Bronchial epithelial cell (primary cell): Measurements from ENCODE around the gene SELPLG. TPM values are rescaled to one million over a fixed set of nuclear protein-coding genes. Genes with fewer than 3 reads are reported as not detected.
"Not testable (repeated sequence)": the region's sequence is repeated elsewhere in the genome, so short reads cannot be mapped to it uniquely, and the experiment has no call there.

Experiments
- DNase-seq: peaks from one replicate; pipeline ENCODE4 v3.0.0-alpha.2; 2010; ENCODE audit warnings: low read depth
- FAIRE-seq: peaks from 2 replicates; lab custom pipeline; 2011; peaks lifted over from hg19 to GRCh38; lab: Jason Lieb, UNC
- H3K27me3 ChIP-seq: 2 replicates; pipeline ENCODE4 v1.5.1; 2011; ENCODE audit warnings: low read length; ENCODE audit not compliant: control insufficient read depth, insufficient read depth
- H3K36me3 ChIP-seq: 2 replicates; pipeline ENCODE4 v1.5.1; 2011; ENCODE audit warnings: low read length; ENCODE audit not compliant: control insufficient read depth, insufficient read depth
- H3K4me3 ChIP-seq: 2 replicates; pipeline ENCODE4 v1.5.1; 2011; ENCODE audit warnings: mild to moderate bottlenecking, low read depth, low read length, control low read depth
- CTCF ChIP-seq: IDR thresholded peaks from 2 replicates; pipeline ENCODE4 v1.5.1; 2011; ENCODE audit warnings: mild to moderate bottlenecking, moderate library complexity, low read length, control low read depth, inconsistent platforms; ENCODE audit not compliant: insufficient read depth, severe bottlenecking
- total RNA-seq: library from RNA; depleted of rRNA; stranded (reverse); fragments of >200 nt; gene quantifications from 2 replicates; pipeline ENCODE4 v1.2.1, GENCODE V29; 2014

SELPLG gene
- total RNA-seq, 1 donor from 2014 or later = under 0.01 TPM

GRCh38 chr12:108620236-108620879 is 13.3 kb downstream of the SELPLG start:
- FAIRE-seq = no peak
- DNase-seq = no peak
- Histone ChIP-seq H3K36me3 (no peaks in the 10 kb centered on the region), H3K4me3 (no peak overlapping the region), H3K27me3 (no peaks in the 10 kb centered on the region)
- TF ChIP-seq CTCF = no peak

- Histone ChIP-seq H3K27me3 (no peaks in the 10 kb centered on the region), H3K36me3 (no peaks in the 10 kb centered on the region), H3K4me3 (no peak overlapping the region)
- no peak for FAIRE-seq
- DNase-seq = no peak
- TF ChIP-seq CTCF = no peak
These were observed 14.1 kb downstream of the SELPLG start for GRCh38 chr12:108619369-108620160.

- H3K36me3 ChIP-seq, H3K4me3 ChIP-seq, H3K27me3 ChIP-seq, FAIRE-seq, DNase-seq: not testable (repeated sequence)
These were observed 14.8 kb downstream of the SELPLG start for GRCh38 chr12:108618953-108619274.

DNA sequence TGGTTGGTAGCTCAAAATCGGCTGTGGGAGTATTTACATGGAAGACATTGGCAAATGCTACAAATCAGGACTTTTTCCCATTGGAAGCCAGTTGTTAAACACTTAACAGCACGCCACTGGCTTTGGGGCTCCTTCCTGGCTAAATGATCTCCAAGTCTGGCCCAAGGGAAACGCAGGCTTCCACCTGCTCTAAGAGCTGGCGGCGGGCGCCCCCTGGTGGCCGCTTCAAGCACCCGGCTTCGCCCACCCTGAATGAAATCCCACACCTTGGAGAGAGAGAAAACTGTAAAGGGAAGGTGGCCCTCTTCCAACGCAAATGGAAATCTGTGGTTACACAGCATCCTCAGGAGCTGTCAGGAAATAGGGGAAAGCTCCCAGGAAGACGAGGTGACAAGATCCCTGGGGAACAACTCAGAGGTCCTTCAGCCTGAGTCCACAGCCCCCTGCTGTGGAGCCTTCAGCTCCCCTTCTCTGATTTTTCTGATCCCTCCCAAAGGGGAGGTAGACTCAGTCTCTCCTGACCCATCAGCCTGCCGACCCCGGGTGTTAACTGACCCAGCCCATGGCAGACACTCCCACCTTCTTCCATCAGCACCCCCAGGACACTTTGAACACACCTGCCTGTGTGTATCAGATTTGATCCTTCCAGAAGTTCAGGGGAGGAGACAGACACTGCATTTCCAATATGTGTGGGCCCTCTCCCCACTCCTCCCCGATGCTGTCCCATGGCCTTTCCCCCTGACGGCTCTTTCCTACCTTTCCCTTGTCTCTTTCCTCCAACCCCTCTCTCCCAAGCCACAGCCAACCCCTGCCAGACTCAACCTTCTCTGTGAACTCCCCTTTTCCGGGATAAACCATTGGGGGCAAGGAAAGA is 15.4 kb downstream of the SELPLG start:
- peak; percentile 91 for TF ChIP-seq CTCF
- Histone ChIP-seq H3K4me3 (no peak overlapping the region), H3K27me3 (no peaks in the 10 kb centered on the region), H3K36me3 (no peaks in the 10 kb centered on the region)
- FAIRE-seq (no peak), DNase-seq (peak; percentile 48)

DNA sequence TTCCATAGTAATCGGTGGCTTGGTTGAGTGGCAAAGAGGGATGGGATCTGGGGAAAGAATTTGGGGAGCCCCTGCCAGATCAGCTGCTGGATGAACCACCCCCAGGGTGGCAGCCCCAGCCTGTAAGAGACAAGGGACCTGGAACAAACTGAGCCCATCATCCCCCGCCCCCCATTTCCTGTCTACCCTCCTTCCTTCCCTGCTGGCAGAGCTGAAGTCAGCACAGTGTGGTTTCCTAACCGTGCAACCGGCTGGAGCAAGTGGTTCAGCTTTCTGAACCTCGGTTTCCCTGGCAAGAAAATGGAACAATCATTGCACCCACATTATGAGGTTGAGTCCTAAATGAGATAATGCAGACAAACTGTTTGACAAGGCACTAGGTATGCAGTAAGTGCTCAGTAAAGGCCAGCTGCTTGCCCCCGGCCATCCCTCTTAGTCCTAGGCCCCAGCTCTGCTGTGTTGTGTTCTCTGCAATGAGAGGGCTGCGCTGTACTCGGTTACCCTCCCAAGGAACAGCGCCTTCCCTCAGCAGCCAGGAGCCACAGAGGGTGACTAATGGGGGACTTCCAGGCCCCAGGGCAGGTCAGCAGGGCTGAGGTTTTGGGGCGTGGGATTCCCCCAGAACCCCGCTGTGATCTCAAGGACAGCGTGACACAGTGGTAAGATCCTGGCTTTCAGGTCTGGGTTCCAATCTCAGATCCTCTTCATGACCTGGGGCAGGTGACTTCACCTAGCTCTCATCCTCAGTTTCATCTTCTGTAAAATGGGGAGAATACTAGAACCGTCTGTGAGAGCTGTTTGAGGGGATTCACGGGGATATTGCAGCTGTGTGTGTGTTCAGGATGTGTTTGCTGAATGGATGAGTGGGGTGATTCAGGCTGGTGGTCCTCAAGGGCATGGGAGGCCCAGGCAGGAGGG is 16.5 kb downstream of the SELPLG start:
- Histone ChIP-seq H3K4me3 (no peak overlapping the region), H3K36me3 (no peaks in the 10 kb centered on the region), H3K27me3 (no peaks in the 10 kb centered on the region)
- DNase-seq = no peak
- no peak for FAIRE-seq
- TF ChIP-seq CTCF = no peak
